H1 (cell line): ENCODE measurements around the gene RPTOR. TPM values are rescaled to one million over a fixed set of nuclear protein-coding genes. Genes with fewer than 3 reads are reported as not detected.

Source experiments
- CTCF ChIA-PET: fragments of 300-600 bp; sonication (Branson Sonifier 250); formaldehyde crosslinking; loops from one replicate; lab custom pipeline; 2021; ENCODE audit not compliant: partially characterized antibody; lab: Charles Lee
- POLR2A ChIA-PET: fragments of 300-600 bp; sonication (Branson Sonifier 250); formaldehyde crosslinking; loops from one replicate; lab custom pipeline; 2021; ENCODE audit warnings: inconsistent platforms; ENCODE audit not compliant: partially characterized antibody; lab: Charles Lee
- DNase-seq, 2 experiments: peaks; one replicate each; pipeline versions ENCODE4 v3.0.0 to v3.0.0-alpha.2; 2010 to 2022; ENCODE audit warnings: low spot score in 2 of 2, low read depth in 1 of 2, mixed read lengths in 1 of 2
- FAIRE-seq: peaks from 2 replicates; lab custom pipeline; 2011; peaks lifted over from hg19 to GRCh38; lab: Jason Lieb, UNC
- H2AFZ ChIP-seq: 2 replicates; pipeline ENCODE4 v1.8.1; 2012; ENCODE audit warnings: low read length, inconsistent platforms
- H2AK5ac ChIP-seq: 2 replicates; pipeline ENCODE4 v1.6.1; 2013; ENCODE audit warnings: low read depth, low read length
- H2BK120ac ChIP-seq: replicated peaks from 2 replicates; pipeline ENCODE3; 2013; ENCODE audit warnings: low read depth, low read length, inconsistent platforms
- H2BK12ac ChIP-seq: 2 replicates; pipeline ENCODE4 v1.6.1; 2013; ENCODE audit warnings: low read depth, low read length
- H2BK15ac ChIP-seq: 2 replicates; pipeline ENCODE4 v1.6.1; 2013; ENCODE audit warnings: low read length
- H2BK20ac ChIP-seq: 2 replicates; pipeline ENCODE4 v1.6.1; 2013; ENCODE audit warnings: low read length
- H2BK5ac ChIP-seq: 2 replicates; pipeline ENCODE4 v1.6.1; 2013; ENCODE audit warnings: low read depth, low read length
- H3K14ac ChIP-seq: 2 replicates; pipeline ENCODE4 v1.6.1; 2013; ENCODE audit warnings: inconsistent platforms; ENCODE audit not compliant: insufficient read length
- H3K18ac ChIP-seq: 2 replicates; pipeline ENCODE4 v1.6.1; 2013; ENCODE audit warnings: low read length; ENCODE audit errors: extremely low read depth
- H3K23ac ChIP-seq: 2 replicates; pipeline ENCODE4 v1.6.1; 2013; ENCODE audit warnings: inconsistent platforms; ENCODE audit not compliant: insufficient read length
- H3K23me2 ChIP-seq: 2 replicates; pipeline ENCODE4 v1.6.1; 2013; ENCODE audit warnings: low read depth, low read length
- H3K27ac ChIP-seq: 2 replicates; pipeline ENCODE4 v1.6.1; 2011; ENCODE audit warnings: low read depth, low read length, inconsistent platforms
- H3K27me3 ChIP-seq, 4 experiments: replicated peaks in 1 of 4; 1 replicate in 1 of 4; 2 replicates in 3 of 4; pipeline versions ENCODE4 v1.6.1 to v1.8.1; 2011 to 2013; ENCODE audit warnings: low read length in 3 of 4, mild to moderate bottlenecking in 3 of 4, inconsistent platforms in 2 of 4, mixed read lengths in 2 of 4, moderate library complexity in 1 of 4; ENCODE audit not compliant: control insufficient read depth in 3 of 4, insufficient read depth in 3 of 4; ENCODE audit errors: extremely low read depth in 1 of 4
- H3K36me3 ChIP-seq, 4 experiments: 2 replicates each; pipeline versions ENCODE4 v1.6.1 to v1.8.1; 2011 to 2013; ENCODE audit warnings: mild to moderate bottlenecking in 4 of 4, low read length in 3 of 4, moderate library complexity in 2 of 4, control low read depth in 1 of 4, inconsistent platforms in 1 of 4; ENCODE audit not compliant: insufficient read depth in 4 of 4, control insufficient read depth in 2 of 4
- H3K4ac ChIP-seq: replicated peaks from 2 replicates; pipeline ENCODE3; 2013; ENCODE audit warnings: low read length, low read depth, mixed read lengths, inconsistent platforms; ENCODE audit not compliant: insufficient read length
- H3K4me1 ChIP-seq, 4 experiments: replicated peaks in 1 of 4; 1 replicate in 1 of 4; 2 replicates in 3 of 4; pipeline versions ENCODE4 v1.6.1 to v1.8.1; 2011 to 2013; ENCODE audit warnings: low read length in 3 of 4, inconsistent platforms in 2 of 4, mixed read lengths in 1 of 4; ENCODE audit not compliant: insufficient read depth in 4 of 4, control insufficient read depth in 3 of 4
- H3K4me2 ChIP-seq, 2 experiments: 2 replicates each; pipeline versions ENCODE4 v1.6.1 to v1.8.1; 2011 to 2013; ENCODE audit warnings: low read depth in 2 of 2, low read length in 2 of 2, control low read depth in 1 of 2, inconsistent platforms in 1 of 2, mild to moderate bottlenecking in 1 of 2; ENCODE audit not compliant: insufficient read depth in 1 of 2
- H3K4me3 ChIP-seq, 4 experiments: fragments of 200-600, 300-600 bp in 1 of 4; sonication (generic), shearing (Covaris generic), sonication (Bioruptor Twin) in 1 of 4; 2 replicates each; pipeline versions ENCODE4 v1.5.1 to v1.8.1; 2011 to 2016; ENCODE audit warnings: low read length in 4 of 4, low read depth in 3 of 4, control low read depth in 2 of 4, inconsistent platforms in 2 of 4, mild to moderate bottlenecking in 2 of 4, mixed read lengths in 1 of 4, moderate library complexity in 1 of 4; ENCODE audit not compliant: insufficient read depth in 2 of 4; ENCODE audit errors: extremely low read depth in 1 of 4
- H3K56ac ChIP-seq: replicated peaks from 2 replicates; pipeline ENCODE3; 2013; ENCODE audit warnings: low read depth, mild to moderate bottlenecking, mixed read lengths, low read length, inconsistent platforms; ENCODE audit not compliant: insufficient read length
- H3K79me1 ChIP-seq: 2 replicates; pipeline ENCODE4 v1.6.1; 2013; ENCODE audit warnings: low read depth, low read length, control low read depth
- H3K79me2 ChIP-seq, 2 experiments: 2 replicates each; pipeline versions ENCODE4 v1.6.1 to v1.8.1; 2012 to 2013; ENCODE audit warnings: low read length in 2 of 2, mild to moderate bottlenecking in 2 of 2, inconsistent platforms in 1 of 2; ENCODE audit not compliant: insufficient read depth in 2 of 2, control insufficient read depth in 1 of 2
- H3K9ac ChIP-seq, 4 experiments: replicated peaks in 1 of 4; 1 replicate in 1 of 4; 2 replicates in 3 of 4; pipeline versions ENCODE4 v1.6.1 to v1.8.1; 2011 to 2013; ENCODE audit warnings: low read depth in 3 of 4, low read length in 3 of 4, control low read depth in 2 of 4, mild to moderate bottlenecking in 2 of 4, moderate library complexity in 2 of 4, inconsistent platforms in 1 of 4; ENCODE audit errors: extremely low read depth in 1 of 4
- H3K9me3 ChIP-seq, 2 experiments: 2 replicates each; pipeline versions ENCODE4 v1.6.1 to v1.8.1; 2012 to 2013; ENCODE audit warnings: mild to moderate bottlenecking in 2 of 2, moderate library complexity in 2 of 2, control low read depth in 1 of 2, inconsistent platforms in 1 of 2, low read depth in 1 of 2, low read length in 1 of 2, mixed read lengths in 1 of 2; ENCODE audit not compliant: insufficient read depth in 2 of 2
- H4K20me1 ChIP-seq, 2 experiments: replicated peaks in 1 of 2; 2 replicates each; pipeline versions ENCODE3 to v1.8.1; 2011 to 2013; ENCODE audit warnings: inconsistent platforms in 2 of 2, low read length in 2 of 2, mild to moderate bottlenecking in 1 of 2; ENCODE audit not compliant: insufficient read depth in 2 of 2, control insufficient read depth in 1 of 2
- H4K5ac ChIP-seq: 2 replicates; pipeline ENCODE4 v1.6.1; 2013; ENCODE audit warnings: low read length, low read depth, mixed read lengths, inconsistent platforms; ENCODE audit not compliant: insufficient read length
- H4K8ac ChIP-seq: 2 replicates; pipeline ENCODE4 v1.8.0; 2013; ENCODE audit warnings: mild to moderate bottlenecking, moderate library complexity, low read length, inconsistent platforms; ENCODE audit not compliant: insufficient read depth; ENCODE audit errors: extremely low read depth
- H4K91ac ChIP-seq: replicated peaks from 2 replicates; pipeline ENCODE3; 2013; ENCODE audit warnings: low read length, mixed read lengths, inconsistent platforms; ENCODE audit not compliant: insufficient read length
- ASH2L ChIP-seq: fragments of 200-600, 300-600 bp; sonication (generic); IDR thresholded peaks from one replicate; pipeline ENCODE4 v1.7.1; 2017; ENCODE audit warnings: low read length
- BRCA1 ChIP-seq: IDR thresholded peaks from 2 replicates; pipeline ENCODE4 v1.6.1; 2012; ENCODE audit warnings: low read depth, low read length, improper control_type of control experiment
- CHD2 ChIP-seq: IDR thresholded peaks from 2 replicates; pipeline ENCODE4 v1.6.1; 2012; ENCODE audit warnings: low read length, improper control_type of control experiment
- GABPA ChIP-seq: IDR thresholded peaks from 2 replicates; pipeline ENCODE4 v1.6.1; 2011; ENCODE audit warnings: mild to moderate bottlenecking, low read length, moderate library complexity, borderline replicate concordance; ENCODE audit not compliant: insufficient read depth
- JUN ChIP-seq: IDR thresholded peaks from 2 replicates; pipeline ENCODE4 v1.6.1; 2011; ENCODE audit warnings: low read depth, mild to moderate bottlenecking, improper control_type of control experiment, low read length
- MAX ChIP-seq: IDR thresholded peaks from 2 replicates; pipeline ENCODE4 v1.6.1; 2012; ENCODE audit warnings: inconsistent platforms
- POLR2A ChIP-seq, 2 experiments: IDR thresholded peaks; 1 replicate in 1 of 2; 2 replicates in 1 of 2; pipeline ENCODE4 v1.6.1; 2011; ENCODE audit warnings: low read depth in 2 of 2, low read length in 2 of 2, mild to moderate bottlenecking in 2 of 2; ENCODE audit errors: control extremely low read depth in 1 of 2
- RFX5 ChIP-seq: IDR thresholded peaks from 2 replicates; pipeline ENCODE4 v1.6.1; 2011; ENCODE audit warnings: low read depth, low read length, improper control_type of control experiment, borderline replicate concordance
- RXRA ChIP-seq: IDR thresholded peaks from 2 replicates; pipeline ENCODE4 v1.6.1; 2011; ENCODE audit warnings: low read depth, mild to moderate bottlenecking, low read length, moderate library complexity; ENCODE audit not compliant: insufficient read depth
- SAP30 ChIP-seq: fragments of 300-600 bp; sonication (generic); IDR thresholded peaks from 2 replicates; pipeline ENCODE4 v1.7.1; 2012; ENCODE audit warnings: low read length, moderate library complexity, mild to moderate bottlenecking, inconsistent platforms; ENCODE audit not compliant: insufficient read depth, insufficient replicate concordance
- SIRT6 ChIP-seq: IDR thresholded peaks from one replicate; pipeline ENCODE4 v1.7.1; 2012; ENCODE audit warnings: low read length, inconsistent platforms
- SP1 ChIP-seq: IDR thresholded peaks from 2 replicates; pipeline ENCODE4 v1.6.1; 2011; ENCODE audit warnings: low read depth, low read length
- SP2 ChIP-seq: IDR thresholded peaks from 2 replicates; pipeline ENCODE4 v1.6.1; 2012; ENCODE audit warnings: mild to moderate bottlenecking, low read length, inconsistent platforms
- WGBS, 2 experiments: shearing (Covaris generic) in 1 of 2; methylation state at CpG; one replicate each; pipeline versions ENCODE4 v1.1.6 to v1.1.7; 2013 to 2015; ENCODE audit warnings: low lambda C conversion rate in 2 of 2, mixed read lengths in 2 of 2, inconsistent platforms in 1 of 2, low coverage in 1 of 2, missing lambda C conversion rate in 1 of 2; ENCODE audit not compliant: insufficient replicate concordance in 2 of 2, insufficient coverage in 1 of 2, insufficient read length in 1 of 2; ENCODE audit errors: extremely low coverage in 1 of 2, missing lambda C conversion rate in 1 of 2; 5-methylcytosine and 5-hydroxymethylcytosine counted together
- polyA plus RNA-seq, 7 experiments: library from polyadenylated mRNA; depleted of rRNA in 3 of 7; stranded (reverse) in 5 of 7; unstranded in 2 of 7; fragments of >200 nt in 5 of 7; fragments of 200-250 nt in 2 of 7; gene quantifications; 1 replicate in 5 of 7; 2 replicates in 1 of 7; 4 replicates in 1 of 7; pipeline versions ENCODE4 v1.2.1 to v1.2.3, GENCODE V29; 2011 to 2013; ENCODE audit warnings: missing spikeins in 2 of 7, mixed read lengths in 2 of 7
- total RNA-seq: library from RNA; stranded (reverse); fragmentation: NEBNext Ultra II Directional; extraction: Animal tissue kit (Norgen Biotek cat#: 25700); gene quantifications from 2 replicates; pipeline ENCODE4 v1.2.1, GENCODE V29; 2021
- TF ChIP-seq, protein P1 (sequence below): IDR thresholded peaks from 2 replicates; pipeline ENCODE4 v1.6.1; 2011; ENCODE audit warnings: low read length, improper control_type of control experiment

The RPTOR gene
- total and polyA plus RNA-seq, 2 of the 8 experiments (the other 6 are each of a cell fraction or from before 2014, with no cell fraction given), result 6.9 to 28.7 TPM

DNA sequence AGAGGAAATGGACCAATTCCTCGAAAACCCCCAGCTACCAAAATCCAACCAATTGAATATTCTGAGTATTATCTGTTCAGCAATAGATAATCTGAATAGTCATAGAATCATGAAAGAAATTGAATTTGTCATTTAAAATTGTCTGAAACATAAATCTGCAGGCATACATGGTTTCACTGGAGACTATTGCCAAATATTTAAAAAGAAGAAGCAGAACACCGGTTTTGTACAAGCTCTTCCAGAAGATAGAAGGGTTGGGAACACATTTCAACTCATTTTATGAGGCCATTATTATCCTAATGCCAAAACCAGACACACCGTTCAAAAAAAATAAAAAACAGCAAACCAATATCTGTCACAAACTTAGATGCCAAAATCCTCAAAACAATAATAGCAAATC, 195.5 kb downstream of the RPTOR start:
- Histone ChIP-seq H2BK20ac (no peak overlapping the region), H2BK5ac (no peak overlapping the region), H3K18ac (no peak overlapping the region), H3K4me3 (no peak overlapping the region), H3K27me3 (no peaks in the 10 kb centered on the region), H3K79me2 (no peaks in the 10 kb centered on the region; a peak in 1 of 4 replicates), H3K9ac (no peak overlapping the region), H4K91ac (no peak overlapping the region), H3K4me2 (no peak overlapping the region), H3K14ac (no peak overlapping the region), H3K4me1 (peaks cover 0 to 2% (median 0%) of the 10 kb centered on the region in 4 experiments; a peak in 2 of 7 replicates), H3K9me3 (peaks cover 9 to 10% of the 10 kb centered on the region in 2 experiments; a peak in 3 of 4 replicates), H4K8ac (no peak overlapping the region), H2BK12ac (no peak overlapping the region), H3K27ac (no peak overlapping the region), H3K36me3 (peaks cover 0 to 3% (median 0%) of the 10 kb centered on the region in 4 experiments; a peak in 1 of 8 replicates), H4K20me1 (no peaks in the 10 kb centered on the region), H2BK15ac (no peak overlapping the region), H3K56ac (no peak overlapping the region), H3K79me1 (peaks cover 2% of the 10 kb centered on the region; the same call in 1 of the 2 replicates), H3K4ac (no peak overlapping the region), H4K5ac (no peak overlapping the region), H3K23me2 (peaks cover 3% of the 10 kb centered on the region; the same call in 1 of the 2 replicates), H2BK120ac (no peak overlapping the region), H3K23ac (no peak overlapping the region), H2AK5ac (no peak overlapping the region), H2AFZ (no peak overlapping the region)
- no peak for FAIRE-seq
- POLR2A ChIA-PET, result no interaction called here
- WGBS, 2 experiments, result 62% methylated on average over 3 of the region's 3 CpGs; no CpG with 5 or more reads in 1 of the 2 experiments
- CTCF ChIA-PET, result no interaction called here
- no peak for DNase-seq
- TF ChIP-seq GABPA (no peak), SIRT6 (no peak), JUN (no peak), ASH2L (no peak), SAP30 (no peak), POLR2A (IDR thresholded peaks at IDR 0.05; ENCODE audit: control extremely low read depth in 1 of 2, low read depth in 2 of 2, low read length in 2 of 2) (no peak), RFX5 (no peak), SP2 (no peak), CHD2 (no peak), BRCA1 (no peak), MAX (no peak), RXRA (no peak), SP1 (no peak)
- TF ChIP-seq, protein P1, sequence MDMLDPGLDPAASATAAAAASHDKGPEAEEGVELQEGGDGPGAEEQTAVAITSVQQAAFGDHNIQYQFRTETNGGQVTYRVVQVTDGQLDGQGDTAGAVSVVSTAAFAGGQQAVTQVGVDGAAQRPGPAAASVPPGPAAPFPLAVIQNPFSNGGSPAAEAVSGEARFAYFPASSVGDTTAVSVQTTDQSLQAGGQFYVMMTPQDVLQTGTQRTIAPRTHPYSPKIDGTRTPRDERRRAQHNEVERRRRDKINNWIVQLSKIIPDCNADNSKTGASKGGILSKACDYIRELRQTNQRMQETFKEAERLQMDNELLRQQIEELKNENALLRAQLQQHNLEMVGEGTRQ, result no peak
